NK-92 (cell line): ENCODE measurements around the gene STAMBPL1.

ENCODE experiments used
- DNase-seq: peaks from one replicate; lab custom pipeline; 2025; ENCODE audit not compliant: unreplicated experiment; lab: John Stamatoyannopoulos, UW

Gene STAMBPL1

DNA sequence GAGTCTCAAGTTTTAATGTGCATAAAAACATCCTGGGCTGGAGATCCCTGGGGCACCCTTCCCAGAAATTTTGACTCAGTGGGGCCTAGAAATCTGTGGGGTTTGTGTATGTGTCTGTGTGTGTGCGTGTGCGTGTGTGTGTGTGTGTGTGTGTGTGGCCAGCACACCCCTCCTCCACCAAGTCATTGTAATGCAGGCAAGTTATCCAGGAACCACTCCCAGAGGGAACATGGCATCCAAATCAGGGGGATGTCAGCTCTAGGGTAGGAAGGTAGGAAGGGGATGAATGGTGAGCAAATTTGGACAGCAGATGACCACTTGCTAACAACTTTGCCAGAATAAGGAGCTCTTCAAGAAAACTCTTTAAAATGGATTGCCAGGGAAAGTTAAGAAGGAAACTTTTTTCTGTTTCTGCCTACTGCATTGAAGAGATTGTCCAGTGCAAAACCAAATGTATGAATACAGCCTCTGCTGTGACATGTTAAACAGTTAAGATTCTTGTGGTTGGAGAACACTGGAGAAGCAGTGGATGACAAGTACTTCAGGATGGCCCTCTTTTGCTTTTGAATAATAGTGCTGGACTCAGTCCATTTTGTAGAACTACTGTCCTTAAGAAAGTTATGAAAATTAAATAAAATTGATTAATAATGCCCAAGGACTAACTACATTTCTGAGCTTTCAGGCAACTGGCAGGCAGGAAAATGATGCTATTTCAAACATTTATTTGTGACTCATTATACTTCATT is 12.3 kb downstream of the STAMBPL1 start:
- no peak for DNase-seq

GRCh38 chr10:88893611-88894010 is 13.6 kb downstream of the STAMBPL1 start:
- DNase-seq = no peak

GRCh38 chr10:88895250-88895649 is 15.2 kb downstream of the STAMBPL1 start:
- no peak for DNase-seq

DNA sequence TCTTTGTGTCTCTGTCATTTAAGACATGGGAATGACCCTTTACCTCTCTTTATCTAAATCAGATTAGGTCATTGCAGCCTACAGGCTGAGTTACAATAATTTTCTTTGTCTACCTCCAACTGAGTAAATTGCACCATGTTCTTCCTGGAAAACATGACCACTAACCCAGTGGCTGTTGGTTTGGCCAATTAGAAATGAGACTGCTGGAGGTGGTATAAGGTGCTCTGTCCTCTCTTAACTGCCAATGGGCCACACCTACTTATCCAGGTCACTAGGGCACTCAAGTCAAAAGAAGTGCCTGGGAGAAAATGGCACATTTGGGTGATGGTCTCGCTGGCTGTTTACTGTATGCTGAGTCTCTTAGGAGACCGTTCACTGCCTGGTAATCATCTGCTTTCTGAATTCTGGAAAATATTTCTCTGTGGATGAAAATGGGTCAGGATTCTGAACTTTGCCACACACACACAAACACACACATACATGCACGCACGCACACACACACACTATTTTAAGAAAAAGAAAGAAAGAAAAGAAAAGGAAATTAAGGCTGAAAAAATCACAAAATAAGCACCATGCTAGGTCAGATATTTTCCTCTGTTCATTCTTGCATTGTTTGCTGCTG is 16.4 kb downstream of the STAMBPL1 start:
- DNase-seq = no peak

DNA sequence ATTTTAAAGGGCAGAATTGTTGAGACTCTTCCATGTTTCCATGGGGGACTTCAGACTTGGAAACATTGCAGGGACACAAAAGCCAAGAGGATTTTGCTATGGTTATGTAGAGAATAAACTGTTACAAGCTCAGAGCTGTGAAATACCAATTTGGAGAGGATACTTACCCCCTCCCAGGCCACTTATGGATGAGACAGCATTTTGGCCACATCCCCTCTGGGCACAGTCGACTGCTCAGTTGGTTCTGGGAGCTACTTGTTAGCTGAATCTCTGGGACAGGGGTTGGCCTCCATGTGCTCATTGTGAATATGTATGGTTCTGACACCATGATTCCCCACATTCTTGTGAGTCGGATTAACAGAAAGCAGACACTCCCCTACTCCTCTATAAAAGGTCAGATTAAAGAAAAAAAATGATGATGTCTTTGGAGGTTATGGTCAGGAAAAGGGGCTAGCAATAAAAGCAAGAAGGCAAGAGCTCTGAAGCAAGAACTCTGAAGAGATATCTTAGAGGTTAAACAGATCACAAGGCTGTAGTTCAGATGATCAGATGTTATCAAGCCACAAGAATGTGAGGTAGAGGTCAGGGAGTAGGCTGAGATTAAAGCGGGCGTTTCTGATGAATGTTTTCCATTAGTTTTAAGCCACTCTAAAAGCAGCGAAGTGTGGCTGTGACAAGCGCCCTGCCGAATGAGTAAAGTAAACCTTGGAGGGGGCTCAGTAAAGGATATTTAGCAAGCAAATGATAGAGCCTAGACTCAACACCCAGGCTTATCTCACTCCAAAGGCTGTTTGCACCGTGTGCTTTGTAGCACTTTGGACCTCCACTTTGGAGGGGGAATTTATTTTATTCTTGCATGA is 17.2 kb downstream of the STAMBPL1 start:
- DNase-seq = no peak

GRCh38 chr10:88898727-88899126 is 18.7 kb downstream of the STAMBPL1 start:
- no peak for DNase-seq

- DNase-seq = no peak
Measured at GRCh38 chr10:88899886-88900285, 19.8 kb downstream of the STAMBPL1 start.

DNA sequence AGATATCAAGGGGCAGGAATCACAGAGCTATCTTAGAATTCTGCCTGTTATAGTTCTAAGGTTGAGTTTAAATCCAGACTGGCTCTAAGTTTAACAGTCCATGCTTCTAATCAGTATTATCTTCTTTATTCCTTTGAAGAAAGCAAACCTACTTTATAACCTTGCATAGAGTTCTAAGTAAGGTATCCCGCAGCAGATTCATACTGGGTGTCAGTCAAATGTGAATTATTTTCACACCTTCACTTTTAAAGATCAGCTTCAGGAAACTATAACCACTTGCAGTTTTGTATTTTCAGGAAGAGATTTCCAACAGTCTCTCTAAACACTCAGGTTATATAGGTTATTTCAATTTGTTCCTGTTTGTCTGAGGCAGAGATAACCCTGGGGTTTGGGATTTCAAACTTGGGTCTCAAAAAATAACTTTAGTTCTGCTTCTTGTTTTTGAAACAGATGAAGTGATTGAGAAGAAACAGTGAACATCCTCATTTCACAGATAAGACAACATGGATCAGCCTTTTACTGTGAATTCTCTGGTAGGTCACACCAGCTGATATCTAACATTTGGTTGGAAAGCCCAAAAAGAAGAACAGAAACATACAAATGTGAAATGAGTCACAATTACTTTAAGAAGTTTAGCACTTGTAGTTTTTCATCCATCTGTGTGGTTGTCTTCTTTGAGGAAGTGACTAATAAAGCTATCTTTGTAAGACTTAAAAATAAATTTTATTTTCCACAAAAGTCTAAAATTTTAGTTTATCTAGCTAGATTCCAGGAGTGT is 21.4 kb downstream of the STAMBPL1 start:
- DNase-seq = no peak

GRCh38 chr10:88901984-88902789 is 22.1 kb downstream of the STAMBPL1 start:
- no peak for DNase-seq

- DNase-seq = no peak
Measured at GRCh38 chr10:88903715-88904114, 23.7 kb downstream of the STAMBPL1 start.

GRCh38 chr10:88906921-88907320 is 26.9 kb downstream of the STAMBPL1 start:
- no peak for DNase-seq

GRCh38 chr10:88908194-88908593 is 28.1 kb downstream of the STAMBPL1 start:
- no peak for DNase-seq

GRCh38 chr10:88911116-88911515 is 31.1 kb downstream of the STAMBPL1 start:
- DNase-seq = no peak

DNA sequence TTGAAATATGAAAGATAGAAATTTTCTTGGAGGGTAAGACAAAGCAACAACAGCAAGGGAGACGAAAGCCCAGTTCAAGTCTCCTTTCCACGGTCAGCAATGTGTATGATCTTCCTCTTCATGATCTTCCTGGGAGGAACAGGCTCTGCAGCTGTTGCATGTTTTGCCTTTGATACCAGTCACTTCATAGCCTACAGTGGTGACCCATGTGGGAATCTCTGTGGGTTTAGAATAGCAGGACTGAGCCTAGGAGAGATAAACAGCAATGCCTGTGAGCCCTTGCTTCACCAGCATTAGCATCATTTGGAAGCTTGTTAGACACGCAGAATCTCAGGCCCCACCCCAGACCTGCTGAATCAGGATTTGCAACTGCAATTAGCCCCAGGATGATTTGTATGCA is 31.8 kb downstream of the STAMBPL1 start:
- DNase-seq = no peak

DNA sequence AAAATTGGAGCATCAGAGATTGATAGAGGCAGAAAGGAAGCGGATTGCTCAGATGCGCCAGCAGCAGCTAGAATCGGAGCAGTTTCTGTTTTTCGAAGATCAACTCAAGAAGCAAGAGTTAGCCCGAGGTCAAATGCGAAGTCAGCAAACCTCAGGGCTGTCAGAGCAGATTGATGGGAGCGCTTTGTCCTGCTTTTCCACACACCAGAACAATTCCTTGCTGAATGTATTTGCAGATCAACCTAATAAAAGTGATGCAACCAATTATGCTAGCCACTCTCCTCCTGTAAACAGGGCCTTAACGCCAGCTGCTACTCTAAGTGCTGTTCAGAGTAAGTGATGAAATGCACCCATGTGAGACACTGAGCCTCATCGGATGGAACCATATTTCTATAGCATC is 33.1 kb downstream of the STAMBPL1 start:
- DNase-seq = no peak

GRCh38 chr10:88913788-88914187 is 33.7 kb downstream of the STAMBPL1 start:
- no peak for DNase-seq

DNA sequence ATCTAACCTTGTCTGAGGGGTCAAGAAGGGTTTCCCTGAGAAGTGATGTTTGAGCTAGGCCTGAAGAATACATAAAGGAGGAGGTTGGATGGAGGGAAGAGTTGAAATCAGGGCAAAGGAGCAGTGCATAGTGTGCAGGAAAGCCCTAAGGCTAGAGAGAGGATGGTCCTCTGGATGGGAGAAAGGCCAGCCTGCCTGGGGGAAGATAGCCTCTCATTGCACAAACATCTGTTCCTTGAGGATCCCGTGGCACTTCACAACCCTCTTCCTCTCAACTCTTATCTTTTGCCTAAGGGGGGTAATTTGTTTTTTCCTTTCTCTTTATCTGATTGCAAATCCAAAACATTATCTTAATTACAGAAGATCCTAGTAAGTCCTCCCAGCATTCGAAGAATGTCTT is 35.7 kb downstream of the STAMBPL1 start:
- DNase-seq = no peak

DNA sequence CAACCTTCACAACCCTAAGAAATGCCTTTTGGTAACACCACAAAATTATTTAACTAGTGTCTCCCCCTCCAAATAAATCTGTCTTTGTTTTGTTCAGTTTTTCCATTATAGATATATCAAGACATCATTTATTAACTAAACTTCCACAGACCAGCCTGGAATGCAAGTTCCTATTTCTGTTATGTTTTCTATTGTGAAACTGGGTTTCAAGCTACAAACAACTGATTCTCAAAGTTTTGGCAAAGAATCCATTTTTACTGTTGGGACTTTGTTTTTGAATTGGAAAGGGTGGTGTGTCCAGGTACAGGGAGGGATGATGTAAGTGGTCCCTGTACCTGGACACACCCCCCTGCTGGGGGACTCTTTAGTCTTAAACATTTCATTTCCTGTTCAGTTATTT is 36.2 kb downstream of the STAMBPL1 start:
- DNase-seq = no peak

GRCh38 chr10:88916986-88917385 is 36.9 kb downstream of the STAMBPL1 start:
- DNase-seq = no peak

DNA sequence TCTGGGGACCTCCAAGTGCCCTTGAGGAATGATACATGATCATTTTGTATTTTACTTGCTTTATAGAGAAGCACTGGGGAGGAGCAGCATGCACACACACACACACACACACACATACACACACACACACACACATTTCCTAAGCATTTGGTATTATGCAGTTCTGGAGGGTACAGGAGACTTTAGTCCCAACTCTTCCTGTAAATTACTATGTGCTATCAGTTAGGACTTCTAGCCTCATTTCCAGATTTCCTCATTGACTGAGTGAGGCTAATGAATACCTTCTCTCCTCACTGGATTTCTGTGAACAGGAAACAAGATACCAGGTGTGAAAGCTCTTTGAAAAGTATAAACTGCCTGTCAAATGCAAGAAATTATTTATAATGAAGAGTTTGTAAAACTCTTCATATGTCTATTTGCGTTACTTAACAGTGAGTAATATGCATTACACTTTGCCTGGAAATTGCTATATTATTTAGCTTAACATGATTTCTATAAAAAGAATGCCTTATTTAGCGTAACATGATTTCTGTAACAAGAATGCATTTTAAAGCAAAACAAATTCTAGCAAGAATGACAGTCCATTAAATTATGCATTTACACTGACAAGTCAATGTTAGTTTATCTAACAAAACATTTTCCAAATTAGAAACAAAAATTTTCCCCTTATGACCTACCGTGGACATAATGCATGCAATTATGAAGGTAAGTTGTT is 38.3 kb downstream of the STAMBPL1 start:
- no peak for DNase-seq
